Loucy (cell line): Measurements from ENCODE around the gene PROS1.
"Not testable (repeated sequence)": the region's sequence is repeated elsewhere in the genome, so short reads cannot be mapped to it uniquely, and the experiment has no call there.

Experiments used
- H2AFZ ChIP-seq: fragments of 200-600 bp; sonication (generic); 2 replicates; pipeline ENCODE4 v1.6.0; 2016; ENCODE audit warnings: antibody characterized with exemption, mild to moderate bottlenecking, low read length, moderate library complexity
- H3F3A ChIP-seq: fragments of 200-600 bp; 2 replicates; pipeline ENCODE4 v1.6.0; 2016; ENCODE audit warnings: antibody characterized with exemption, low read depth, mild to moderate bottlenecking
- H3K27me3 ChIP-seq: fragments of 200-600 bp; sonication (generic); 2 replicates; pipeline ENCODE4 v1.6.1; 2014; ENCODE audit warnings: low read length, mild to moderate bottlenecking; ENCODE audit not compliant: insufficient read depth, poor library complexity, severe bottlenecking
- H3K36me3 ChIP-seq: fragments of 200-600 bp; sonication (generic); 2 replicates; pipeline ENCODE4 v1.6.1; 2016; ENCODE audit warnings: low read length; ENCODE audit not compliant: insufficient read depth
- H3K4me1 ChIP-seq: fragments of 200-600 bp; sonication (generic); 2 replicates; pipeline ENCODE4 v1.5.1; 2014; ENCODE audit warnings: low read length, mild to moderate bottlenecking; ENCODE audit not compliant: insufficient read depth, poor library complexity, severe bottlenecking
- H3K4me2 ChIP-seq: fragments of 200-600 bp; sonication (generic); 2 replicates; pipeline ENCODE4 v1.6.0; 2014; ENCODE audit warnings: antibody characterized with exemption, low read length, low read depth, mild to moderate bottlenecking; ENCODE audit not compliant: poor library complexity, severe bottlenecking
- H3K4me3 ChIP-seq: fragments of 200-600 bp; sonication (generic); 2 replicates; pipeline ENCODE4 v1.5.1; 2014; ENCODE audit warnings: low read length, mild to moderate bottlenecking, mixed read lengths; ENCODE audit not compliant: poor library complexity, severe bottlenecking
- H3K79me2 ChIP-seq: fragments of 200-600 bp; sonication (generic); 2 replicates; pipeline ENCODE4 v1.6.1; 2014; ENCODE audit warnings: low read length; ENCODE audit not compliant: insufficient read depth
- H3K9ac ChIP-seq: fragments of 200-600 bp; sonication (generic); 2 replicates; pipeline ENCODE4 v1.6.0; 2014; ENCODE audit warnings: mild to moderate bottlenecking, low read depth, low read length, moderate library complexity; ENCODE audit not compliant: poor library complexity, severe bottlenecking
- H3K9me2 ChIP-seq: fragments of 200-600 bp; sonication (generic); replicated peaks from 2 replicates; pipeline ENCODE4 v1.6.1; 2016; ENCODE audit warnings: low read depth, low read length, mixed read lengths
- H3K9me3 ChIP-seq: fragments of 200-600 bp; sonication (generic); 2 replicates; pipeline ENCODE4 v1.6.1; 2014; ENCODE audit warnings: mild to moderate bottlenecking, antibody characterized with exemption, low read length, low read depth; ENCODE audit not compliant: insufficient read depth
- H4K20me1 ChIP-seq: fragments of 200-600 bp; sonication (generic); 2 replicates; pipeline ENCODE4 v1.6.0; 2014; ENCODE audit warnings: antibody characterized with exemption, low read length, mild to moderate bottlenecking; ENCODE audit not compliant: insufficient read depth, poor library complexity, severe bottlenecking
- CTCF ChIP-seq: fragments of 200-600 bp; sonication (generic); conservative IDR thresholded peaks from 2 replicates; pipeline ENCODE4 v1.5.1; 2014; ENCODE audit warnings: mild to moderate bottlenecking, antibody characterized with exemption, low read length
- EZH2phosphoT487 ChIP-seq: fragments of 200-600 bp; IDR thresholded peaks from 2 replicates; pipeline ENCODE4 v1.6.1; 2018; ENCODE audit warnings: antibody characterized with exemption, mild to moderate bottlenecking, moderate library complexity, borderline replicate concordance

PROS1 gene

GRCh38 chr3:93861017-93861416 is 112.7 kb downstream of the PROS1 start:
- TF ChIP-seq CTCF (no peak), EZH2phosphoT487 (no peak)
- no peaks in the 10 kb centered on the region for H3K9me3 ChIP-seq
- no peaks in the 10 kb centered on the region for H3K4me1 ChIP-seq

GRCh38 chr3:93855401-93855800 is 118.3 kb downstream of the PROS1 start:
- Histone ChIP-seq H3K9me2 (no peaks in the 10 kb centered on the region), H4K20me1 (no peaks in the 10 kb centered on the region), H3K4me1 (no peaks in the 10 kb centered on the region), H3K9me3 (no peaks in the 10 kb centered on the region), H3K9ac (no peak overlapping the region), H3F3A (no peaks in the 10 kb centered on the region), H2AFZ (no peak overlapping the region), H3K36me3 (no peaks in the 10 kb centered on the region), H3K4me2 (no peak overlapping the region), H3K79me2 (no peaks in the 10 kb centered on the region), H3K27me3 (no peaks in the 10 kb centered on the region), H3K4me3 (no peak overlapping the region)
- TF ChIP-seq EZH2phosphoT487 (no peak), CTCF (no peak)

More at GRCh38 chr3:93861017-93861416, 112.7 kb downstream of the PROS1 start:
- Histone ChIP-seq H3K27me3 (no peaks in the 10 kb centered on the region), H2AFZ (no peak overlapping the region), H3K36me3 (no peaks in the 10 kb centered on the region), H3K9ac (no peak overlapping the region), H3K79me2 (no peaks in the 10 kb centered on the region), H3F3A (no peaks in the 10 kb centered on the region), H3K4me3 (no peak overlapping the region), H3K4me2 (no peak overlapping the region), H4K20me1 (no peaks in the 10 kb centered on the region), H3K9me2 (no peaks in the 10 kb centered on the region)

GRCh38 chr3:93852228-93852627 is 121.5 kb downstream of the PROS1 start:
- H3K9me2 ChIP-seq, H4K20me1 ChIP-seq, H3K79me2 ChIP-seq, H3K36me3 ChIP-seq, H3K9me3 ChIP-seq, H3F3A ChIP-seq, H3K4me1 ChIP-seq, H3K27me3 ChIP-seq, H3K9ac ChIP-seq, H3K4me2 ChIP-seq, H3K4me3 ChIP-seq, H2AFZ ChIP-seq: not testable (repeated sequence)

GRCh38 chr3:93843981-93844380 is 129.7 kb downstream of the PROS1 start:
- H3K36me3 ChIP-seq = no peaks in the 10 kb centered on the region
- H3K9me2 ChIP-seq = no peaks in the 10 kb centered on the region
- no peaks in the 10 kb centered on the region for H3F3A ChIP-seq
- H3K4me1 ChIP-seq = no peaks in the 10 kb centered on the region
- TF ChIP-seq EZH2phosphoT487 (no peak), CTCF (no peak)
- H3K27me3 ChIP-seq = no peaks in the 10 kb centered on the region
- H3K4me2 ChIP-seq = no peak overlapping the region
- H3K79me2 ChIP-seq = no peaks in the 10 kb centered on the region
- H3K4me3 ChIP-seq = no peak overlapping the region
- H2AFZ ChIP-seq = no peak overlapping the region
- no peaks in the 10 kb centered on the region for H3K9me3 ChIP-seq
- no peaks in the 10 kb centered on the region for H4K20me1 ChIP-seq
- no peak overlapping the region for H3K9ac ChIP-seq

- not testable (repeated sequence) for H3K9ac ChIP-seq, H2AFZ ChIP-seq, H3K4me1 ChIP-seq, H3K79me2 ChIP-seq, H4K20me1 ChIP-seq, H3K36me3 ChIP-seq, H3K4me2 ChIP-seq, H3K4me3 ChIP-seq, H3F3A ChIP-seq, H3K9me2 ChIP-seq, H3K27me3 ChIP-seq, H3K9me3 ChIP-seq
Observed at GRCh38 chr3:93839193-93839592, 134.5 kb downstream of the PROS1 start.
